DOHH2 (cell line): ENCODE measurements around the gene BICDL2.
"Not testable (repeated sequence)": the region's sequence is repeated elsewhere in the genome, so short reads cannot be mapped to it uniquely, and the experiment has no call there.

Experiments used
- H3F3A ChIP-seq: fragments of 200-600 bp; sonication (generic), shearing (Covaris generic); 2 replicates; pipeline ENCODE4 v1.6.0; 2016; ENCODE audit warnings: antibody characterized with exemption, mild to moderate bottlenecking; ENCODE audit not compliant: control insufficient read depth, insufficient read depth
- H3K27ac ChIP-seq: fragments of 200-600 bp; sonication (generic); 2 replicates; pipeline ENCODE4 v1.5.1; 2014; ENCODE audit warnings: low read depth, mild to moderate bottlenecking, low read length, moderate library complexity
- H3K27me3 ChIP-seq: fragments of 200-600 bp; sonication (generic); 2 replicates; pipeline ENCODE4 v1.6.1; 2014; ENCODE audit warnings: mild to moderate bottlenecking, low read length, mixed read lengths; ENCODE audit not compliant: control insufficient read depth
- H3K36me3 ChIP-seq: fragments of 200-600 bp; sonication (generic); 2 replicates; pipeline ENCODE4 v1.6.1; 2014; ENCODE audit warnings: mild to moderate bottlenecking, low read length, moderate library complexity, mixed read lengths; ENCODE audit not compliant: control insufficient read depth
- H3K4me1 ChIP-seq: fragments of 200-600 bp; sonication (generic); 2 replicates; pipeline ENCODE4 v1.6.1; 2014; ENCODE audit warnings: mild to moderate bottlenecking, low read length, mixed read lengths; ENCODE audit not compliant: control insufficient read depth
- H3K4me2 ChIP-seq: fragments of 200-600 bp; sonication (generic); 2 replicates; pipeline ENCODE4 v1.6.0; 2014; ENCODE audit warnings: mild to moderate bottlenecking, low read length, moderate library complexity
- H3K4me3 ChIP-seq: fragments of 200-600 bp; sonication (generic); 2 replicates; pipeline ENCODE4 v1.5.1; 2014; ENCODE audit warnings: mild to moderate bottlenecking, low read length, mixed read lengths
- H3K79me2 ChIP-seq: fragments of 200-600 bp; sonication (generic); 2 replicates; pipeline ENCODE4 v1.6.1; 2014; ENCODE audit warnings: mild to moderate bottlenecking, low read length, mixed read lengths; ENCODE audit not compliant: control insufficient read depth
- H3K9me2 ChIP-seq: fragments of 200-600 bp; sonication (generic); replicated peaks from 2 replicates; pipeline ENCODE4 v1.6.1; 2014; ENCODE audit warnings: mild to moderate bottlenecking, low read length, mixed read lengths; ENCODE audit not compliant: control insufficient read depth
- H3K9me3 ChIP-seq: fragments of 200-600 bp; sonication (generic); 2 replicates; pipeline ENCODE4 v1.6.1; 2014; ENCODE audit warnings: antibody characterized with exemption, low read length, mixed read lengths; ENCODE audit not compliant: control insufficient read depth, insufficient read depth
- H4K20me1 ChIP-seq: fragments of 200-600 bp; sonication (generic); 2 replicates; pipeline ENCODE4 v1.6.0; 2014; ENCODE audit warnings: low read depth, mild to moderate bottlenecking, antibody characterized with exemption, low read length, moderate library complexity; ENCODE audit not compliant: control insufficient read depth, insufficient read depth
- EZH2phosphoT487 ChIP-seq: fragments of 200-600 bp; sonication (generic); IDR thresholded peaks from 2 replicates; pipeline ENCODE4 v1.6.1; 2017; ENCODE audit warnings: borderline replicate concordance, mild to moderate bottlenecking, antibody characterized with exemption, low read length, moderate library complexity, mixed read lengths
- TF ChIP-seq, protein P1 (sequence below): fragments of 200-600 bp; sonication (generic); IDR thresholded peaks from one replicate; pipeline ENCODE4 v1.5.1; 2014; ENCODE audit warnings: antibody characterized with exemption, mild to moderate bottlenecking, low read depth, low read length; ENCODE audit not compliant: poor library complexity, severe bottlenecking

The BICDL2 gene

DNA sequence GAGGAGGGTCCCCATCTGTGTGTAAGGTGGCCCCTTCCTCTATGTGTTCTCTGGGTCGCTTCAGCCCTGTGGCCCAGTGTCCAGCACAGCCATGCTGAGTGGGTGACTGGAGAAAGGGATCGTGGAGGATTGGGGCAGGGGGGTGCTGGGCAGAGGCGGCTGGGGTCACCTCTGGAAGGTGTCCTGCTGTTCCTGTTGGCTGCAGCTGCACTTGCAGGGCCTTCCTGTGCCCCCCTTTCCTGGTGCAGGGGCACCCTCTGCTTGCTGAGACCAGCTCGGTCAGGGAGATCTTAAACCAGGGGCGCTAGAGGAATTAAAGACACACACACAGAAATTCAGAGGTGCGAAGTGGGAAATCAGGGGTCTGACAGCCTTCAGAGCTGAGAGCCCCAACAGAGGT is 39.8 kb upstream of the BICDL2 start:
- 0 out of 2 replicates have a peak, but pooled peaks cover 3% of the 10 kb centered on the region for H3K27me3 ChIP-seq
- H3K4me2 ChIP-seq = peak overlapping the region; percentile 44
- H3K4me3 ChIP-seq = peak overlapping the region; percentile 19
- no peaks in the 10 kb centered on the region for H4K20me1 ChIP-seq
- H3F3A ChIP-seq = no peaks in the 10 kb centered on the region
- TF ChIP-seq, protein P1, sequence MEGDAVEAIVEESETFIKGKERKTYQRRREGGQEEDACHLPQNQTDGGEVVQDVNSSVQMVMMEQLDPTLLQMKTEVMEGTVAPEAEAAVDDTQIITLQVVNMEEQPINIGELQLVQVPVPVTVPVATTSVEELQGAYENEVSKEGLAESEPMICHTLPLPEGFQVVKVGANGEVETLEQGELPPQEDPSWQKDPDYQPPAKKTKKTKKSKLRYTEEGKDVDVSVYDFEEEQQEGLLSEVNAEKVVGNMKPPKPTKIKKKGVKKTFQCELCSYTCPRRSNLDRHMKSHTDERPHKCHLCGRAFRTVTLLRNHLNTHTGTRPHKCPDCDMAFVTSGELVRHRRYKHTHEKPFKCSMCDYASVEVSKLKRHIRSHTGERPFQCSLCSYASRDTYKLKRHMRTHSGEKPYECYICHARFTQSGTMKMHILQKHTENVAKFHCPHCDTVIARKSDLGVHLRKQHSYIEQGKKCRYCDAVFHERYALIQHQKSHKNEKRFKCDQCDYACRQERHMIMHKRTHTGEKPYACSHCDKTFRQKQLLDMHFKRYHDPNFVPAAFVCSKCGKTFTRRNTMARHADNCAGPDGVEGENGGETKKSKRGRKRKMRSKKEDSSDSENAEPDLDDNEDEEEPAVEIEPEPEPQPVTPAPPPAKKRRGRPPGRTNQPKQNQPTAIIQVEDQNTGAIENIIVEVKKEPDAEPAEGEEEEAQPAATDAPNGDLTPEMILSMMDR = no peak
- no peak for TF ChIP-seq EZH2phosphoT487
- no peaks in the 10 kb centered on the region for H3K79me2 ChIP-seq
- no peaks in the 10 kb centered on the region for H3K9me3 ChIP-seq
- no peaks in the 10 kb centered on the region for H3K9me2 ChIP-seq
- H3K36me3 ChIP-seq = no peaks in the 10 kb centered on the region
- peak overlapping the region; percentile 60 for H3K27ac ChIP-seq
- H3K4me1 ChIP-seq = peaks cover 35% of the 10 kb centered on the region

GRCh38 chr16:3075946-3076345 is 39.2 kb upstream of the BICDL2 start:
- H4K20me1 ChIP-seq, H3F3A ChIP-seq, H3K36me3 ChIP-seq, H3K27me3 ChIP-seq, H3K79me2 ChIP-seq, H3K4me3 ChIP-seq, H3K9me3 ChIP-seq, H3K9me2 ChIP-seq: not testable (repeated sequence)
- H3K4me1 ChIP-seq = peaks cover 35% of the 10 kb centered on the region
- peak overlapping the region; percentile 60 for H3K27ac ChIP-seq
- peak overlapping the region; percentile 44 for H3K4me2 ChIP-seq

DNA sequence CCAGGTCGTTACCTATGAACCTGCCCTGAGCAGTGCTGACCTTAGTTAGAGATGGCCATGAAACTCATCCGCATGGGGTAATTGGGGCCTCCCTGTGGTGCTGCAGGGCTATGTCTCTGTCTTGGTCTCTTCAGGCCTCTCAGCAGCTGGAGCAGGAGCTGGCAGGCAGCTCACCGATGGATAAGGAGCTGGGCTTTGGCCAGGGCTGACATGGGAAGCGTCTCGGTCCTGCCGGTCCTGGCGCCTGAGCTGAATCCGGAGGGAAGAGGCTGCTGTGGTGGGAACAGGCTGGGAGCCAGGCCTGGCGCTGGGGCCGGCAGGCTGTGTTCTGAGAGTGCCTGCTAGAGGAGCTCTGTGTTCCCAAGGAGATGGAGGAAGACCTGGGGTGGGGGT is 38.8 kb upstream of the BICDL2 start:
- Histone ChIP-seq H3K36me3 (no peaks in the 10 kb centered on the region), H3K9me2 (no peaks in the 10 kb centered on the region), H3K4me3 (peak overlapping the region; percentile 61), H3K79me2 (no peaks in the 10 kb centered on the region), H3K9me3 (no peaks in the 10 kb centered on the region), H3K27ac (peak overlapping the region; percentile 58), H3K4me1 (peaks cover 35% of the 10 kb centered on the region), H3F3A (no peaks in the 10 kb centered on the region), H3K4me2 (peak overlapping the region; percentile 56), H4K20me1 (no peaks in the 10 kb centered on the region), H3K27me3 (no peaks in the 10 kb centered on the region)
- no peak for TF ChIP-seq EZH2phosphoT487
- TF ChIP-seq, protein P1 = no peak

GRCh38 chr16:3074860-3075522 is 38.2 kb upstream of the BICDL2 start:
- Histone ChIP-seq H3K27ac (peak overlapping the region; percentile 58), H3K79me2 (no peaks in the 10 kb centered on the region), H3K9me2 (no peaks in the 10 kb centered on the region), H3K27me3 (no peaks in the 10 kb centered on the region), H3K9me3 (no peaks in the 10 kb centered on the region), H3K4me3 (peak overlapping the region; percentile 61), H3K4me2 (peak overlapping the region; percentile 56), H3K4me1 (peaks cover 35% of the 10 kb centered on the region), H3K36me3 (no peaks in the 10 kb centered on the region), H3F3A (no peaks in the 10 kb centered on the region), H4K20me1 (no peaks in the 10 kb centered on the region)
- TF ChIP-seq EZH2phosphoT487 = no peak
- TF ChIP-seq, protein P1 = no peak
